Peyer's patch (tissue), 4 donors: ENCODE results near the gene ZNRF4.

Experiments
- POLR2A ChIP-seq, 2 donors: fragments of 450-650 bp; IDR thresholded peaks; one replicate each; pipeline ENCODE4 v1.5.1; 2017; ENCODE audit warnings: antibody characterized with exemption in 2 of 2, mild to moderate bottlenecking in 2 of 2, moderate library complexity in 2 of 2
- TF ChIP-seq, protein P1 (sequence below), 6 experiments: fragments of 450-650 bp in 4 of 6; fragments of 200-600 bp in 2 of 6; sonication (generic) in 1 of 6; IDR thresholded peaks; one replicate each; pipeline ENCODE4 v1.5.1; 2017 to 2019; ENCODE audit warnings: antibody characterized with exemption in 6 of 6, mild to moderate bottlenecking in 3 of 6, moderate library complexity in 1 of 6

DNA sequence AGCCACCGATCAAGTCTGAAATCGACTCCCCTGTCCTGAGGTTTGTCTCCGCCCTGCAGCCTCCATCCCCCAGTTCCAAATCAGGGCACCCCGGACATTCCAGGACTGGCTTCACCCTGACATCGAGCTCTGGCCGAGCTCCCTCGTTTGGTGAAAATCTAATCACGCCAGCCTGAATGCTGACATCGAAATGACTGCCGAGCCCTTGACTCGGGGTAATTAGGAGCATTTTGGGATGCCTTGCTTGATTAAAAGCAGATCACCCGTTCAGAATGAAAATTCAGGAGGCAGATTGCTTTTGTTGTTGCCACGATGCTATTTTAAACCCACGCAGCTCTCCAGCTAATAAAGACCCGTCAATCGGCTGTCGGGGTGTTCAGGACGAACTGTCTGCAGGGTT is 34.3 kb downstream of the ZNRF4 start:
- TF ChIP-seq, protein P1, sequence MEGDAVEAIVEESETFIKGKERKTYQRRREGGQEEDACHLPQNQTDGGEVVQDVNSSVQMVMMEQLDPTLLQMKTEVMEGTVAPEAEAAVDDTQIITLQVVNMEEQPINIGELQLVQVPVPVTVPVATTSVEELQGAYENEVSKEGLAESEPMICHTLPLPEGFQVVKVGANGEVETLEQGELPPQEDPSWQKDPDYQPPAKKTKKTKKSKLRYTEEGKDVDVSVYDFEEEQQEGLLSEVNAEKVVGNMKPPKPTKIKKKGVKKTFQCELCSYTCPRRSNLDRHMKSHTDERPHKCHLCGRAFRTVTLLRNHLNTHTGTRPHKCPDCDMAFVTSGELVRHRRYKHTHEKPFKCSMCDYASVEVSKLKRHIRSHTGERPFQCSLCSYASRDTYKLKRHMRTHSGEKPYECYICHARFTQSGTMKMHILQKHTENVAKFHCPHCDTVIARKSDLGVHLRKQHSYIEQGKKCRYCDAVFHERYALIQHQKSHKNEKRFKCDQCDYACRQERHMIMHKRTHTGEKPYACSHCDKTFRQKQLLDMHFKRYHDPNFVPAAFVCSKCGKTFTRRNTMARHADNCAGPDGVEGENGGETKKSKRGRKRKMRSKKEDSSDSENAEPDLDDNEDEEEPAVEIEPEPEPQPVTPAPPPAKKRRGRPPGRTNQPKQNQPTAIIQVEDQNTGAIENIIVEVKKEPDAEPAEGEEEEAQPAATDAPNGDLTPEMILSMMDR (IDR thresholded peaks at IDR 0.05): no peak
- no peak for TF ChIP-seq POLR2A (IDR thresholded peaks at IDR 0.05)
